Renal cortical epithelial cell (primary cell): ENCODE data around the gene TWIST2. TPM values are rescaled to one million over a fixed set of nuclear protein-coding genes. Genes with fewer than 3 reads are reported as not detected.
A peak's percentile ranks its signal among the peaks of the same experiment; 100 is the strongest.

Experiments used
- DNase-seq: peaks from one replicate; pipeline ENCODE4 v3.0.0-alpha.2; 2011; ENCODE audit warnings: low read depth
- total RNA-seq: library from RNA; depleted of rRNA; stranded (reverse); fragments of >200 nt; gene quantifications from 2 replicates; pipeline ENCODE4 v1.2.3, GENCODE V29; 2014

Gene TWIST2
- total RNA-seq, 1 donor from 2014 or later = 0.20 TPM

DNA sequence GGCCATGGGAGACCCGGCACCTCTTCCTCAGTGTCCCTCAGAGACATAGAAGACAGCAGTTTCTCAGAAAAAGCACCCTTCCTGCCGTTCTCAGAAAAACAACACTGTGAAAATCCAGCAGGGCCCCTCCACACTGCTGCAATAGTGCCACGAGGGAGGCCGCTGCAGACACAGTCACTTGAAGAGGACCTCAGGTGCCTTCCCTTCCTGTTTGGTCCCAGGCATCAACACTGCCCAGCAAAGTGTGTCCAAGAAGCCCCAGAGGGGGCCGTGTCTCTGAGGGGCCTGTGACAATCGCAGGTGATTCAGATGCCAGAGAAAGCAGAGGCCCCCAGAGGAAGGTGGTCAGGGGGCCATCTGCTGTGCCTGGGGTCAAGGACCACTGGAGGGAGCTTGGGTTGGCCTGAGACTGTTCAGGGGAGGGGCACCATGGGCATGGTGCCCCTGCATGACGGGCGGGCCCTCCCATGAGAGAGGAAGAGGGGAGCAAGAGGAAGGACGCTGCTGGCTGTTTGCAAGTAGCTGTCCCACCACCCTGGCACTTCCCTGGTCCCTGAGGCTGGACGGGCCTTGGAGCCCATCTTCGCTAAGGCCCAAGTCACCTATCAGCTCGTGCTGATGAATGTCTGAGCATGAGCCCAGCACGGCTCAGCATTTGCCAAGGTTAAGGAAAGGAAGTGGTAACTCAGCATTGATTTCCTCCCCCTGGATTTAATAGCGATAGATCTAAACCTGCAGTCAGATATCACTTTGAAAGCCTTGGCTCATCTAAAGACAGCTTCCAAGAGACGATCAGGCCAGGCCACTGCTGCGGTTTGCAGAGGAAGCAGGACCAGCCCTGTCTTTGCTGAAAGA, 9.1 kb downstream of the TWIST2 start:
- DNase-seq = no peak

DNA sequence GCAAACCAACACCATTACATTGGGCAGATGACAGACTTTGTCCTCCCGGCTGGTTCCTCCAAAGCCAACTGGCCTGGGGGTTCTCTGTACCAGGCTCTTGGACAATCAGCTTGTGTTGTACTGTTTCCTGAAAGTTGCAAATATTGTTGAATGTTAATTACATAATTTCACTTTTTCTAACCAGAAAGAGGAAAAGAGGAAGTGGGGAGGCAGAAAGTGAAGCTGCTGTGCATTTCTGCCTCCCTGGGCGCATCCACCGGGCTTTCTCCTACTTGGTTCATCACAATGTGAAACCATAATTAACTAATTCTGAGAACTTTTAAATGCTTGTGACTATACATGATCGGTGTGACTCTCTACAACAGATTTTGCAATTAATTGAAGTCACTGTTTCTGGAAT, 10.1 kb downstream of the TWIST2 start:
- no peak for DNase-seq

DNA sequence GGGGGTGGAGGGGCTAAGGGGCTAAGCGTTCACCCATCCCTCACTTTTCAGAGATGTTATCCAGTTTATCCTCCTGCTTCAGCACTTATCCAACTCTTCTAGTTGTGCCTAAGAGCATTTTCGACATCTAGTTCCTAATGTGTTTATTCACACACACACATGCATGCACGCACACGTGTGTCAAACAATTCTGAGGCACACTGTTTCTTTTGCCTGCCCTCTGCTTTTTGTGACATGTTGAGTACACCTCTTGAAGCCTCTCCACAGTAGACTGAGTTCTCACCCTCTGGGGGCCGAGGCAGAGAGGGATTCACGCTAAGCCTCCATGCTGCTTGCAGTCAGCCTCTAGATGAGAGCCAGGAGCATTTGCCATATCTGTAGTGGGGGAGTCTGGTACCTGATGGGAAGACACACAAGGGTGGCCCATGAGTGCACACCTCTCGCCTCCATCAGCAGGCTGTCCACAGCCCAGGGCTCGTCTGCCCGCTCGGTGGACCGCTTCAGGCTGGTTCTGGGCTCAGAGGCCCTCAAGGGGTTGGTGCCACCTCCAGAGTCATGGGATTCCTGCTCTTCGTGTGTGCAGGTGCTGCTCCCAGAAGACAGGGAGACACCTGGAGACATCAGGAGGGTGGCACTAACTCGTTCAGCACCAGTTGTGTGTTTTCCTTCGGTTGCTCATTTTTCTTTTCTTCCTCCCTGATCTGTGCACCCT, 11.9 kb downstream of the TWIST2 start:
- DNase-seq = no peak

DNA sequence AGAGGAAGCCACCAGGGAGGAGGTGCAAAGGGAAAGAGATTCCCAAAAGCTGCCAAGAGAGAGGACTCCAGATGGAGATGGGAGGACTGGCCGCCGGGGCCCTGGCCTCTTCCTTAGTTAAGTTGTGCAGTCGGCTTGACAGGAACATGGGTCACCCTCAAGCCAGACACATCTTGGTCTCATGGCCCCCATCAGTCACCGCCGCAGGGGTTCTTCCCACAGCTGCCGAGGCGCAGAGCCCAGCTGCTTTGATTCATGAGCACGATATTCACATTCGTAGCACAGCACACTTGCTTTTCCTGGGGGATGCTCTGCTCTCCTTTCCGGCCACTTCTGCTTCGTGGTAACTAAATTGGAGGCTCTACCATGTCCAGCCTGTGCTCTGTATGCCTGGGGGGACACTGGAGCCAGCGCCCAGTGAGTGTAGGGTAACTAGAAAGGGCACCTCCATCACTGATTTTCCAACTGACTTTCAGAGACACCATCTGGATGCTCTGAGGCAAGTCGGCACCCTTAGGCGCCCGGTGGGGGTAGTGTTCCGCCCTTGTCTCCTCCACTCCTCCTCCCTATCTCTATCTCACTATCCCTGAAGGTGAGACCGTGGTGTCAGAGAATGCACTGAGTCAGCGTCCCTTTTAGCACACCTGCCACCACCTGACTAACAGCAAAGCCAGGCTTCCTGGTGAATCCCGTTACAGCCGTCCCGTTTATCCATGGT, 13.3 kb downstream of the TWIST2 start:
- DNase-seq = no peak

DNA sequence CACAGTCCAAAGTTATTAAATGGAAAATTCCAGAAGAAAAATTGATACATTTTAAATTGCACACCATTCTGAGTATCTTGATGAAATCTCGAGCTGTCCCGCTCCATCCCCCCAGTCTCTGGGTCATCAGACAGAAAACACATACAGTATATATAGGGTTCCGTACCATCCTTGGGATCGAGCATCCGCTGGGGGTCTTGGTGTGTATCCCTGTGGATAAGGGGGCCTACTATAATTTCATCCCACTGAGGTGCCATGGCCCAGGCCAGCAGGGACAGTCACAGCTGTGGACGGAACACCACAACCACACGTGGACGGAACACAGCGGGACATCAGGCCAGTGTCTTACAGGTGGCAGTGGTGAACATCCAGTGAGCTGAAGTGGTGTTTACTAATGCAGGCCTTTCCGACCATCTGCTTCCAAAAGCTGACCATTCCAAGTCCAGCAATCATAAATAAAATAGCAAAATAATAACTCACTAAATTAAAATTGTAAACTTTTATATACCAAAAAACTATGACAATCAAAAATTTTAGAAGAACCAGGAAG, 14.0 kb downstream of the TWIST2 start:
- no peak for DNase-seq

DNA sequence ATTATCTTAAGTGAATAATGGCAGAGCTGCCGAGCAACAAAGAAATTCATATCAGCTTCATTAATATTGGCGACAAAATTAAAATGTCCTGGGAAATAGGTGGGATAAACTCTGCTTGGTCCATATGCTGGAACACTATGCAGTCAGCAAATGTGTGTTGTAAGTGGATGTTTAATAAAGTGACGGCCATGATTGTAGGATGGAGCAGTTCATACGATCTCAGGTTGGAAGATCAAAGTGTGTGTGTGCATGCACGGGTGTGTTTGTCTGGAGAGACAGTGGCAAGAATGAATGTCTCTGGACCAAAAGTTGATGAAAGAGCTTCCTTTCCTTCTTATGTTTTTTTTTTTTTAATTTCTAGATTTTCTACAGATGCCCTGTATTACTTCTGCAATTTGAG, 14.8 kb downstream of the TWIST2 start:
- no peak for DNase-seq

DNA sequence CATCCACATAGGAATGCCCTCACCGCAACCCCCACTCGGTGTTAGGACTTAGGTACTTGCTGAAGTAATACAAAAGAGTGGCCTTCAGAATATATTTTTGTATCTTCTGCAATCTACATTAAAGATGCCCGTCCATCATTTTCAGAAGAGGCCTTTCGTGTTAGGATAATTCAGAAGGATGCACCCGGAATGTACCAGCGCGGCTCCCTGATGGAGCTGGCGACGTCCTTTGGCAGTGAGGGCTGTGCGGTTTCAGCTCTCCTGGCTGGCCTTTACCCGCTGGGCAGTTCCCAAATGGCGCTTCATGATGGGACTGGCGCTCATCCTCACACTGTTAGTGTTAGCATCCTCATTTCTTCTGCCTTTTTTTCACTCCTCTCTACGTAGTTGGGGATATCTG, 15.3 kb downstream of the TWIST2 start:
- no peak for DNase-seq

DNA sequence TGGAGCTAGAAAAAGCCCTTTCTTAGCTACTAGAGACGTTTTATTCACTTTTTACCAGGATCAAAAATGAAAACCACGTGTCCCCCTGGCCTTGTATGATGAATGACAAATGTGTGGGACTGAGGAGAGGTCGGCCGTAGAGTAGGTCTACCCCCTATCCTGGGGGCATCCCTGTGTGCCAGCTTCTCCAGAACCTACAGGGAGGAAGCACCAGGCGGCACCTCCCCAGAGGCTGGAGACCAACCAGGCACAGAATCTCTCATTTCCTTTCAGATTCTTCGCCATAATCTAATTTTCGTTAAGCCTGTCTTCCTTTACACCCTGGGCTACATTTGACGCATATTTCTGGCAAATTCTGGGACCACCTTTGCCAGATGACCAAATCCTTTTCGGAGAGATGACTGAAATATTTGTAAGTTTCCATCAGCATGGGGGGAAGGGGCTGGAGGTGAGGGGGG, 15.9 kb downstream of the TWIST2 start:
- no peak for DNase-seq

DNA sequence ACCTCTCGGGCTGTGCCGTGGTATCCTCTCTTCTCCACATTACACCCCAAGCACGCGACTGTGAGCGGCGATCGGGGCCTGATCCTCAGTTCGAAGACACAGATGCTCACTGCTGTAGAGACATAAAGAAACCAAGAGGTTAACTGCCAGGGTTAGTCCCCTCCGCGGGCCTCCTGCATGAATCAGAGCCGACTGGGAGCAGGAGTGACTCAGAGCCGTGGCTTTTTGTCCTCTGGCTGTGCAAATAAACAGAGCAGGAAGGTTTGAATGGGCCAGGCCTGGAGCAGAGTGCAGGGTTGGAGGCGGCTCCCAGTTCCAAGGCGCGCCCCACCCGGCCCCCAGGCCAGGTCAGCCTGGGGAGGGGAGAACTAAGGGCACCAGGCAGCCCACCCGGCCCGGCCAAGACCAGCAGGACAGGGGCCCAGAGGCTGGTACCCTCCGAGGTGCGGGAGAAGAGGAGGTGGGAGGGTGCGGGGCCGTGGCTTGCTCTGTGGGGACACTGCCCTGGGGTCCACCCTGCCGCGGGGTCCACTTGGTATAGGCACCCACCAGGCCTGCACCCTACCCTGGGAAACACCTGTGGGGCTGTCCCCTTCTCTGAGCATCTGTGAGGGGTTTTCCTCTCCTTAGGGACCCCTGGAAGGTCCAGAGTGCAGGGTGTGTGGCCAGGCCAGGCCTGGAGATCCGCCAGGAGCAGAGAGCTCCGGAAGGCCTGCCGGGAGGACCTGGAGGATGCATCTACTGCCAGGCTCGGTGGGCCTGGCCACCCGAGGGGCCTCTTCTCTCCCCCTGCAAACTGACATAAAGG, 16.5 kb downstream of the TWIST2 start:
- DNase-seq = peak; percentile 96

DNA sequence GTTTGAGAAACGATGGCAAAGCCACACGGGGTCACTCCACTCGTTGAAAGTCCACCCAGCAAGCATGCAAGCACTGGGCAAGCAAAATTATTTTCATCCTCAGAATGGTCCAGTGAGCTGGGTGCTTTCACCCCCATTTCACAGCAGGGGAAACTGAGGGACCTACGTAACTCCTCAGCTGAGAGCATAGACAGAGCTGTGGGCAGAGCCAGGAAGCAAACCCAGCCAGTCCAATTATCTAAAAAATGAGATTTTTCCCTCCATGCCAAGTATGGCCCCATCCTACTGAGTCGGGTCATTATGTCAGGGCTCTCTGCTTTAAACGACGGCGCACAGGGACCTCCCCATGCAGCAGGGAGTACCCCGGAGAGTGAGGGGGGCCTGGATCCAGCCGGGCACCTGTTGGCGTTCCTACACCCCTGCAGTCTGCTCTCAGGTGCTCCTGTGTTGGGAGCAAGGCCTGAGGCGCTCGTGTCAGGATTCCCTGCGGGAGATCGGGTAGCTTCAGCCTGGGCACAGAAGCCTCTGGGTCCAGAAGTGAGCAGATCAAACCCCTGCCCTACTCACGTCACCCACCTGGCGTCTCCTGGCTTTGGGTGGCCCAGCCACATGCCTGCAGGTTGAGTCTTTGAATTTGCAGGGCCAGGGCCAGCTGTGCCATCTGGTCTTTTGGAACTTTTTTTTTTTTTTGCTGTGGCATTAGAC, 17.3 kb downstream of the TWIST2 start:
- no peak for DNase-seq

DNA sequence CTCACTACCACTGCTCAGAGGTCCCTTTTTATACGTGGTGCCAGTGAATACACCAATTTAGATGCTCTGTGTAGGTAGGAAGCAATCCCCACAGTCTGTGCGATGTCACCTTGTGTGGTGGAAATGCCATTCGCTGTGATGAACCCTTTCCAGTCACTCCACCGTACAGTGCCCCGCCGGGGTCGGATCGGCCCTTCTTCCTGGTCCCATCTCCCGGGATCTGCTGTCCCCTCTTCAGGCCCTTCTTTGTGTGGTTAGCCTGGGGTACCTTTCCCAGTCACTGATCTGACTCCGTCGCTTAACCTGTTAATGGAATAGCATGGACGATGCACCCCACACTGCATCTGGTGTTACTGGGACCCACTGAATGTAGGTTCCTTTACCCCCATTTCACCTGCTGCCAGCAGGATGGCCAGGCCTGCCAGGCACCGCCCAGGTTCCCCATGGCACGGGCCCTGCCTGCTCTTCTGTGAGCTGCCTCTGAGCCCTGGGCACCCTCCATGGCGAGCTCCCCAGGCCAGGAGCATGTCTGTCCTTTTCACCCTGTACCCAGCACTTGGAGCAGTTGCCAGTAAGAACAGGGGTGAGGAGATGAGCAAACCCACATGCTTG, 18.0 kb downstream of the TWIST2 start:
- DNase-seq = no peak

DNA sequence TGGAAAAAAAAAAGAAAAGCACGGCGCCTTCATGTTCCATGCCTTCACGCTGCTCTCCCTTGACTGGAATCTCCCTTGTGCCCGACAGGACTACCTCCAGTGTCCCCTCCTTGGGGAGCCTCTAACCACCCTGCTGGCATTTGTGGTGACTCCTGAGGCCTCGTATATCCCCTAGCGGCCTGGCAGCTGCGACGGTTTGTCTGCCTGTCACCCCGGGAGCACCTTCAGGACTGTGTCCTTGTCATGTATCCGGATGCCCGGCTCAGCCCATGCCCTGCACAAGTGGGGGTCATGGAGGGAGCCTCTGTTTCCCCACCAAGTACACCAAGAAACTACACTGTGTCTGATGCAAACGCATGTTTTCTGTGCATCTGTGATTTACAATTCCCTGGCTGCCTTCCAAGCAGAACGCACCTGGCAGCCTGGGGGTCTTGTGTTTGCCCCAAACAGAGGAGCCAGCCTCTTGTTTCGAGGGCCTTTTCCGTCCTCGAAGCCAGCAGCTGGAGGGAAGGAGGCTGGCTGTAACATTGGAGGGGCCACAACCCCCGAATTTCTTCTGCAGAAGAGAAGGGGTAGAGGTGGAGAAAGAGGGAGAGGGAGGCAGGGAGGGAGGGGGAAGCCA, 18.9 kb downstream of the TWIST2 start:
- DNase-seq = no peak

DNA sequence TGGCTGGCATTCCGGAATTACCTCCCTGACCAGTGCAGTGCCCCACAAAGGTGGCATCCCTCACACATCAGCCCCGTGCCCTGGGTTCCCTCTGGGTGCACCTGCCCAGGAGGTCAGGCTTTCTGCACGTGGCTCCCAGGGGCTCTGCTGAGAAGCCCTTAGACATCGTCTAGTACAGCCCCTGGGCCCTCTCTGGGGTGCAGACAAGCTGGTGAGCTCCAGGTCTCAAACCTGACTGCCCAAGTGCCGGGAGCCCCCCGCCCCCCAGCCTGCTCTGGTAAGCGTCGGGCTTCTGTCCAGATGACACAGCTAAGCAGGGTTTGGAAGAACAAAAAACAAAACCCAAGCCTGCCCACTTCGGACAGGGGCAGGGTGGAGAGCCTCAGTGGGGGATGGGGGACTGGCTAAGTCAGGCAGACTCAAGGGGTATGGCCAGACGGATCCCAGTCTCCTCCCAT, 20.2 kb downstream of the TWIST2 start:
- DNase-seq = no peak

DNA sequence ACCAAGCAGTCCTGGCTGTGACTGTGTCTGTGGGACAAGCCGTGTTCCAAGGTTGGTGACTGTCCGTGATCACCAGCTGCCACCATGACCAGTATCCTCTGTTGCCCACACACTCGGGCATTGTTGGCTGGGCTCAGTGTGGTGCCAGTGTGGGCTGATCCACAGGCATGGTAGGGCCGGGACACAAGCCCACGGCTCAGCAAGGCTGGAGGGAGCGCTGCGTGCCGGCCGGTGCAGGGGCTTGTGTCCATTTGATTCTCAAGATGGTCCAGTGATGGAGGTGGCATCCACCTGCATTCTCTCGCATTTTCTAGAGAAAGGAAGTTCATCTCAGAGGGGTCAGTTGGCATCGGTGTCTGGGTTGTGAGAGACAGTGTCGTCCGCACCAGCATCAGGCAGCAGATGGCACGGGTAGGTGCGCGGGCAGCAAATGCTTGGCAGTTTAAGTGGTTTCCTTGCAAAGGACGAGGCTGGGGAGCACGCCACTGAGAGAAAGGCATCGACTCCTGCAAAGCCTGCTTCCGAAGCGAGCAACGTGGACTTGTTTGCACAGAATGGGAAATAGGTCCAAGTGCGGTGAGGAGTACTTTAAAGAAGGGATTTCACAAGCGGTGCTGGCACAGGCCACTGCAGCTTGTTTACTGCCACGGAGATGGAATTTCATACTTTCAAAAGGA, 20.9 kb downstream of the TWIST2 start:
- no peak for DNase-seq

DNA sequence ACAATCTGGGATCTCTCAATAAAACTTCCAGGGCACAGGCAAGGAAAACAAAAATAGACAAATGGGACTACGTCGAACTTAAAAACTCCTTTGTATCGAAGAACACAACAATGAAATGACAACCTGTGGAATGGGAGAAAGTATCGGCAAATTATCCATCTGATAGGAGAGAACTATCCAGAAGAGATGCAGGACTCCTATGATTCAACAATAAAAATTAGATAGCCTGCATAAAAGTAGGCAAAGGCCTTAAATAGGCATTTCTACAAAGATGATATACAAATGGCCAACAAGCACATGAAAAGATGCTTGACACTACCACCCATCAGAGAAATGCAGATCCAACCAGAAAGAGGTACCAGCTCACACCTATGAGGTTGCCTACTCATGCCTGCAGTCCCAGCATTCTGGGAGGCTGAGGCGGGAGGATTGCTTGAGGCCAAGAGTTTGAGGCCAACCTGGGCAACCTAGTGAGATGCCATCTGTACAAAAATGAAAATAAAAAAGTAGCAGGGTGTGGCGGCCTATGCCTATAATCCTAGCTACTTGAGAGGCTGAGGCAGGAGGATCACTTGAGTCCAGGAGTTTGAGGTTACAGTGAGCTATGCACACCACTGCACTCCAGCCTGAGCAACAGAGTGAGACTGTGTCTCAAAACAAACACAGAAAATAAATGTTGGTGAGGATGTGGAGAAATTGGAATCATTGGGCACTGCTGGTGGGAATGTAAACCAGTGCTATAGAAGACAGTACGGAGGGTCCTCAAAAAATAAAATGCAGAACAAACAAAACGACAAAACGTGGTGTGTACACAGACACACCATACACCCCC, 21.6 kb downstream of the TWIST2 start:
- DNase-seq = peak; percentile 11

DNA sequence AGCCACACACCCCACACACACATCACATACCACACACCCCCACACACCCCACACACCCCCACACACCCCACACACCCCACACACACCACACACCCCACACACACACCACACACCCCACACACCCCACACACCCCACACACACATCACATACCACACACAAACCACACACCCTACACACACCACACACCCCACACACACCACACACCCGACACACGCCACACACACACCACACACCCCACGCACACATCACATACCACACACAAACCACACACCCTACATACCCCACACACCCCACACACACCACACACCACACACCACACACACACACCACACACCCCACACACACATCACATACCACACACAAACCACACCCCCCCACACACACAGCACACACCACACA, 22.4 kb downstream of the TWIST2 start:
- no peak for DNase-seq

DNA sequence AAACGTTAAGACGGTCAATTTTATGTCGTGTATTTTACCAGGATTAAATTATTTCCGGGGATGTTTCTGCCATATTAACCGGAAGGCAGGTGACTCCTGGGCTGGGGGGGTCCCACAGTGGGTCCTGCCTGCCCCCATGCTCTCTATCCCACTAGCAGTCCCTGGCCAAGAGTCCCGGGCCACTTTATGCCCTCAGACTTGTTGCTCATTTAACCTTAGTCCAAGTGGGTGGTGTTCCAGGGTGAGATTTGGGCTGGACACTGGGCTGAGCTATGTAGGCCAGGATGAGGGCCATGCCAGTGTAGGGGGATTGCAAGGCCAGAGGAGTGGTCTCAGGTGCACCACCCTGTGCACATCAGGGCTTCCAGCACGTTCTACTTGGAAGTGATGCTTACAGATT, 24.1 kb downstream of the TWIST2 start:
- DNase-seq = no peak
